ENCODE measurements around the gene C6orf47. TPM values are rescaled to one million over a fixed set of nuclear protein-coding genes. Genes with fewer than 3 reads are reported as not detected.

C6orf47 gene
- polyA plus RNA-seq, 1 of the 3 experiments (the other 2 are of a cell fraction), result 10.3 TPM

- POLR2A ChIA-PET, result interaction anchor here (1.1 to 1.9 kb wide), 2 partner anchors 11 to 25 kb away, joined by 4 to 10 read pairs; partner anchors contain the start of gene BAG6
- Histone ChIP-seq H3K9me2 (no peaks in the 10 kb centered on the region), H2AFZ (ENCODE audit: low read depth) (no peak overlapping the region), H3K4me3 (ENCODE audit: low read depth in 2 of 2, low read length in 1 of 2) (peak overlapping the region; percentile 86 to 89), H3K36me3 (replicated peaks in 1 of 2; ENCODE audit: control insufficient read depth in 1 of 2, insufficient read depth in 2 of 2, low read length in 1 of 2) (peaks cover 24 to 30% of the 10 kb centered on the region in 2 experiments), H3K9ac (peak overlapping the region; percentile 77; the same call in 1 of the 2 replicates), H3K9me3 (no peaks in the 10 kb centered on the region), H3K79me2 (ENCODE audit: insufficient read depth) (peaks cover 81% of the 10 kb centered on the region), H4K20me1 (ENCODE audit: insufficient read depth) (peaks cover 8% of the 10 kb centered on the region; the same call in 1 of the 2 replicates), H3K4me2 (peak overlapping the region; percentile 97), H3F3A (replicated peaks; ENCODE audit: insufficient read depth) (peaks cover 27% of the 10 kb centered on the region), H3K27me3 (ENCODE audit: insufficient read depth) (no peaks in the 10 kb centered on the region), H3K4me1 (ENCODE audit: control insufficient read depth in 1 of 2, insufficient read depth in 2 of 2, low read depth in 1 of 2, low read length in 1 of 2) (peaks cover 25 to 34% of the 10 kb centered on the region in 2 experiments; a peak in 3 of 4 replicates), H3K27ac (ENCODE audit: low read depth in 2 of 2, low read length in 1 of 2) (peak overlapping the region; percentile 87 to 92)
- CTCF ChIA-PET, result interaction anchor here (0.6 to 2.8 kb wide), 9 partner anchors 10 to 167 kb away, joined by 3 to 10 read pairs (median 3); partner anchors contain the start of genes ATP6V1G2 and LY6G5C
- 62% methylated on average over 4 of the region's 9 CpGs for WGBS (ENCODE audit: low lambda C conversion rate)
- DNase-seq, result no peak
- TF ChIP-seq RAD21 (IDR thresholded peaks at IDR 0.05; ENCODE audit: low read length), result no peak
- TF ChIP-seq MXI1 (IDR thresholded peaks at IDR 0.05; ENCODE audit: low read depth, low read length), result no peak
- no peak for TF ChIP-seq ELF1 (IDR thresholded peaks at IDR 0.05)
- no peak for TF ChIP-seq CTCF (IDR thresholded peaks at IDR 0.05)
These were observed 2.8 kb upstream of the C6orf47 start for GRCh38 chr6:31663126-31663960.

- Histone ChIP-seq H3K4me2 (no peak overlapping the region), H3K4me1 (ENCODE audit: control insufficient read depth in 1 of 2, insufficient read depth in 2 of 2, low read depth in 1 of 2, low read length in 1 of 2) (peaks cover 27 to 41% of the 10 kb centered on the region in 2 experiments; a peak in 3 of 4 replicates), H3K27ac (ENCODE audit: low read depth in 2 of 2, low read length in 1 of 2) (no peak overlapping the region), H3K9ac (no peak overlapping the region), H2AFZ (ENCODE audit: low read depth) (no peak overlapping the region), H3F3A (replicated peaks; ENCODE audit: insufficient read depth) (peaks cover 27% of the 10 kb centered on the region), H4K20me1 (ENCODE audit: insufficient read depth) (peaks cover 8% of the 10 kb centered on the region; the same call in 1 of the 2 replicates), H3K9me3 (no peaks in the 10 kb centered on the region), H3K4me3 (ENCODE audit: low read depth in 2 of 2, low read length in 1 of 2) (no peak overlapping the region), H3K79me2 (ENCODE audit: insufficient read depth) (peaks cover 81% of the 10 kb centered on the region), H3K36me3 (replicated peaks in 1 of 2; ENCODE audit: control insufficient read depth in 1 of 2, insufficient read depth in 2 of 2, low read length in 1 of 2) (peaks cover 16 to 19% of the 10 kb centered on the region in 2 experiments), H3K9me2 (no peaks in the 10 kb centered on the region), H3K27me3 (ENCODE audit: insufficient read depth) (no peaks in the 10 kb centered on the region)
- DNase-seq, result no peak
- TF ChIP-seq USF2 (IDR thresholded peaks at IDR 0.05; ENCODE audit: borderline replicate concordance, low read depth, low read length) (no peak), SIN3A (IDR thresholded peaks at IDR 0.05; ENCODE audit: borderline replicate concordance, low read depth, low read length) (no peak), POLR2AphosphoS5 (IDR thresholded peaks at IDR 0.05; ENCODE audit: low read depth, low read length) (no peak), YY1 (IDR thresholded peaks at IDR 0.05; ENCODE audit: low read depth) (no peak), SMC3 (IDR thresholded peaks at IDR 0.05; ENCODE audit: low read depth, low read length) (no peak), FOXJ3 (CRISPR knock-in tag; IDR thresholded peaks at IDR 0.05) (no peak), FOSL2 (IDR thresholded peaks at IDR 0.05; ENCODE audit: borderline replicate concordance, low read depth) (no peak), TEAD4 (IDR thresholded peaks at IDR 0.05; ENCODE audit: borderline replicate concordance, insufficient read depth) (no peak), MEF2A (IDR thresholded peaks at IDR 0.05; ENCODE audit: borderline replicate concordance, low read depth) (no peak), NFIC (IDR thresholded peaks at IDR 0.05; ENCODE audit: borderline replicate concordance) (no peak), RCOR1 (IDR thresholded peaks at IDR 0.05; ENCODE audit: low read length) (no peak), TCF12 (IDR thresholded peaks at IDR 0.05) (no peak), FOXM1 (IDR thresholded peaks at IDR 0.05; ENCODE audit: low read depth) (no peak), ZBTB33 (IDR thresholded peaks at IDR 0.05; ENCODE audit: borderline replicate concordance, low read depth) (no peak), GABPA (IDR thresholded peaks at IDR 0.05; ENCODE audit: low read depth) (no peak), RFX5 (IDR thresholded peaks at IDR 0.05; ENCODE audit: low read length) (no peak)
- POLR2A ChIA-PET, result interaction anchor here (2.3 kb wide), 1 partner anchor 10 kb away, joined by 16 read pairs; the partner anchor contains the start of gene BAG6
- CTCF ChIA-PET, result interaction anchor here (0.8 to 2.0 kb wide), 2 partner anchors 10 to 202 kb away, joined by 3 to 9 read pairs; partner anchors contain the start of gene BAG6
- WGBS (ENCODE audit: low lambda C conversion rate), result 96% methylated on average over 12 of the region's 12 CpGs
These were observed 1.6 kb upstream of the C6orf47 start for GRCh38 chr6:31662124-31662723.
